B cell (primary cell): ENCODE results near the gene SLC19A3. TPM values are rescaled to one million over a fixed set of nuclear protein-coding genes. Genes with fewer than 3 reads are reported as not detected.

Experiments used
- ATAC-seq: fragments of 200-7000 bp; cut with Tn5 transposase; one replicate; pipeline ENCODE4 v1.10.0; 2021; ENCODE audit warnings: low read depth, mild to moderate bottlenecking, moderate number of reproducible peaks, moderate library complexity
- CTCF ChIA-PET: fragments of 350-600 bp; sonication (Branson Sonifier 250); formaldehyde crosslinking; loops from one replicate; lab custom pipeline; 2021; ENCODE audit warnings: antibody characterized with exemption, inconsistent platforms; lab: Charles Lee
- POLR2A ChIA-PET: fragments of 350-600 bp; sonication (Branson Sonifier 250); formaldehyde crosslinking; loops from one replicate; lab custom pipeline; 2021; ENCODE audit warnings: antibody characterized with exemption; lab: Charles Lee
- DNase-seq: peaks from one replicate; pipeline ENCODE4 v3.0.0; 2013
- H2AFZ ChIP-seq: 2 replicates; pipeline ENCODE4 v1.6.1; 2012; ENCODE audit warnings: mild to moderate bottlenecking, low read depth, low read length; ENCODE audit not compliant: insufficient read depth, poor library complexity, severe bottlenecking
- H3K27ac ChIP-seq, 2 donors: 1 replicate in 1 of 2; 2 replicates in 1 of 2; pipeline ENCODE4 v1.5.1; 2012 to 2013; ENCODE audit warnings: low read length in 2 of 2, mild to moderate bottlenecking in 2 of 2, moderate library complexity in 1 of 2
- H3K27me3 ChIP-seq, 4 experiments: fragments of 200-600 bp in 1 of 4; sonication (generic) in 1 of 4; replicated peaks in 1 of 4; 1 replicate in 2 of 4; 2 replicates in 2 of 4; pipeline versions ENCODE4 v1.6.1 to v1.7.0; 2013 to 2016; ENCODE audit warnings: low read length in 3 of 4, mild to moderate bottlenecking in 2 of 4, mixed read lengths in 1 of 4, moderate library complexity in 1 of 4; ENCODE audit not compliant: insufficient read depth in 4 of 4, control insufficient read depth in 3 of 4; ENCODE audit errors: control extremely low read depth in 1 of 4
- H3K36me3 ChIP-seq, 2 experiments: replicated peaks in 1 of 2; 1 replicate in 1 of 2; 2 replicates in 1 of 2; pipeline versions ENCODE4 v1.6.1 to v1.7.1; 2013; ENCODE audit warnings: low read length in 1 of 2; ENCODE audit not compliant: insufficient read depth in 2 of 2, control insufficient read depth in 1 of 2; ENCODE audit errors: control extremely low read depth in 1 of 2, extremely low read depth in 1 of 2
- H3K4me1 ChIP-seq, 2 donors: fragments of 200-600 bp in 1 of 2; sonication (generic) in 1 of 2; 1 replicate in 1 of 2; 2 replicates in 1 of 2; pipeline versions ENCODE4 v1.5.1 to v1.6.1; 2013 to 2017; ENCODE audit warnings: low read length in 2 of 2; ENCODE audit not compliant: control insufficient read depth in 2 of 2, insufficient read depth in 2 of 2
- H3K4me2 ChIP-seq: replicated peaks from 2 replicates; pipeline ENCODE3; 2012; ENCODE audit warnings: mild to moderate bottlenecking, low read depth, low read length; ENCODE audit not compliant: poor library complexity, severe bottlenecking
- H3K4me3 ChIP-seq, 5 experiments: fragments of 200-600 bp in 1 of 5; sonication (generic) in 1 of 5; 1 replicate in 3 of 5; 2 replicates in 2 of 5; pipeline versions ENCODE4 v1.5.1 to v1.7.0; 2011 to 2016; ENCODE audit warnings: low read length in 4 of 5, mild to moderate bottlenecking in 4 of 5, low read depth in 2 of 5, control low read depth in 1 of 5, moderate library complexity in 1 of 5; ENCODE audit not compliant: insufficient read depth in 1 of 5; ENCODE audit errors: control extremely low read depth in 1 of 5, extremely low read depth in 1 of 5
- H3K79me2 ChIP-seq: fragments of 200-600 bp; sonication (generic); one replicate; pipeline ENCODE4 v1.6.0; 2016; ENCODE audit warnings: low read length; ENCODE audit not compliant: control insufficient read depth, insufficient read depth
- H3K9ac ChIP-seq: fragments of 200-600 bp; sonication (generic); 2 replicates; pipeline ENCODE4 v1.6.1; 2017; ENCODE audit warnings: mild to moderate bottlenecking, low read length, moderate library complexity
- H3K9me3 ChIP-seq, 3 donors: one replicate each; pipeline versions ENCODE4 v1.6.1 to v1.7.1; 2013; ENCODE audit warnings: low read length in 2 of 3; ENCODE audit not compliant: control insufficient read depth in 2 of 3, insufficient read depth in 1 of 3; ENCODE audit errors: control extremely low read depth in 1 of 3
- H4K20me1 ChIP-seq: 2 replicates; pipeline ENCODE4 v1.6.0; 2012; ENCODE audit warnings: mild to moderate bottlenecking, low read length; ENCODE audit not compliant: insufficient read depth, control insufficient read depth, poor library complexity, severe bottlenecking
- H3K27ac Mint-ChIP-seq: one replicate; pipeline ENCODE4 v1.8.0; 2021; ENCODE audit warnings: mixed read lengths
- H3K27me3 Mint-ChIP-seq: one replicate; pipeline ENCODE4 v1.8.0; 2021; ENCODE audit warnings: mixed read lengths
- H3K4me1 Mint-ChIP-seq: one replicate; pipeline ENCODE4 v1.8.0; 2021; ENCODE audit warnings: mixed read lengths
- H3K4me3 Mint-ChIP-seq: one replicate; pipeline ENCODE4 v1.8.0; 2021; ENCODE audit warnings: mixed read lengths
- H3K9me3 Mint-ChIP-seq: one replicate; pipeline ENCODE4 v1.8.0; 2022; ENCODE audit warnings: mixed read lengths; ENCODE audit not compliant: insufficient read depth
- EZH2 ChIP-seq: IDR thresholded peaks from 2 replicates; pipeline ENCODE4 v1.6.1; 2012; ENCODE audit warnings: borderline replicate concordance, low read depth, mild to moderate bottlenecking, moderate library complexity, low read length; ENCODE audit not compliant: insufficient read depth, poor library complexity, severe bottlenecking
- WGBS: methylation state at CpG from one replicate; pipeline ENCODE4 v1.1.5; 2013; ENCODE audit warnings: missing lambda C conversion rate; ENCODE audit not compliant: insufficient coverage; 5-methylcytosine and 5-hydroxymethylcytosine counted together
- intact Hi-C: fragments of 100-400 bp; cut with micrococcal nuclease; formaldehyde crosslinking; loops from one replicate; pipeline ENCODE4 v1.10.0; 2022
- polyA plus RNA-seq: library from polyadenylated mRNA; depleted of rRNA; stranded (reverse); fragments of >200 nt; gene quantifications from 2 replicates; pipeline ENCODE4 v1.2.3, GENCODE V29; 2012
- total RNA-seq, 2 donors: library from RNA; stranded (reverse); fragments of 120-200 nt in 1 of 2; gene quantifications; 1 replicate in 1 of 2; 2 replicates in 1 of 2; pipeline versions ENCODE4 v1.2.3 to v1.2.4, GENCODE V29; 2013 to 2022
- TF ChIP-seq, protein P1 (sequence below): fragments of 200-600 bp; IDR thresholded peaks from one replicate; pipeline ENCODE4 v1.8.0; 2022; ENCODE audit warnings: antibody characterized with exemption, mild to moderate bottlenecking

The SLC19A3 gene
- total and polyA plus RNA-seq, 2 donors (not counting 1 experiment from before 2014, with no cell fraction given) = not detected

DNA sequence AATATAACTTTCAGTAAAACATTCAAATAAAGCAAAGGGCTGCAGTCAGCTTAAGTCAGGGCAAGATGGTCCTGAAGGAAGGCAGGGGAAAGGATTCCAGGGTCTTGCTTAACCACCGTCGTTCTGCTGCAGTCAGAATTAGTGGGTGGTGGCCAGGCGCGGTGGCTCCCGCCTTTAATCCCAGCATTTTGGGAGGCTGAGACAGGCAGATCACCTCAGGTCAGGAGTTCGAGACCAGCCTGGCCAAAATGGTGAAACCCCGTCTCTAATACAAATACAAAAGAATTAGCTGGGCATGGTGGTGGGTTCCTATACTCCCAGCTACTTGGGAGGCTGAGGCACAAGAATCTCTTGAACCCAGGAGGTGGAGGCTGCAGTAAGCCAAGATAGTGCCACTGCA is 6.8 kb downstream of the SLC19A3 start:
- WGBS = 94% methylated on average over 5 of the region's 7 CpGs
- Histone ChIP-seq H3K36me3 (no peaks in the 10 kb centered on the region), H4K20me1 (no peaks in the 10 kb centered on the region), H3K4me2 (no peak overlapping the region), H3K9ac (no peak overlapping the region), H3K4me1 (no peaks in the 10 kb centered on the region), H3K4me3 (no peak overlapping the region), H3K27ac (no peak overlapping the region), H3K9me3 (no peaks in the 10 kb centered on the region), H2AFZ (no peak overlapping the region), H3K79me2 (no peaks in the 10 kb centered on the region), H3K27me3 (no peaks in the 10 kb centered on the region)
- Mint-ChIP-seq H3K27me3 (peaks cover 11% of the 10 kb centered on the region), H3K4me3 (no peak overlapping the region), H3K27ac (no peak overlapping the region), H3K9me3 (no peaks in the 10 kb centered on the region), H3K4me1 (no peaks in the 10 kb centered on the region)
- ATAC-seq (no peak), DNase-seq (no peak)
- ChIA-PET POLR2A (no interaction called here), CTCF (no interaction called here)
- no peak for TF ChIP-seq EZH2
- TF ChIP-seq, protein P1, sequence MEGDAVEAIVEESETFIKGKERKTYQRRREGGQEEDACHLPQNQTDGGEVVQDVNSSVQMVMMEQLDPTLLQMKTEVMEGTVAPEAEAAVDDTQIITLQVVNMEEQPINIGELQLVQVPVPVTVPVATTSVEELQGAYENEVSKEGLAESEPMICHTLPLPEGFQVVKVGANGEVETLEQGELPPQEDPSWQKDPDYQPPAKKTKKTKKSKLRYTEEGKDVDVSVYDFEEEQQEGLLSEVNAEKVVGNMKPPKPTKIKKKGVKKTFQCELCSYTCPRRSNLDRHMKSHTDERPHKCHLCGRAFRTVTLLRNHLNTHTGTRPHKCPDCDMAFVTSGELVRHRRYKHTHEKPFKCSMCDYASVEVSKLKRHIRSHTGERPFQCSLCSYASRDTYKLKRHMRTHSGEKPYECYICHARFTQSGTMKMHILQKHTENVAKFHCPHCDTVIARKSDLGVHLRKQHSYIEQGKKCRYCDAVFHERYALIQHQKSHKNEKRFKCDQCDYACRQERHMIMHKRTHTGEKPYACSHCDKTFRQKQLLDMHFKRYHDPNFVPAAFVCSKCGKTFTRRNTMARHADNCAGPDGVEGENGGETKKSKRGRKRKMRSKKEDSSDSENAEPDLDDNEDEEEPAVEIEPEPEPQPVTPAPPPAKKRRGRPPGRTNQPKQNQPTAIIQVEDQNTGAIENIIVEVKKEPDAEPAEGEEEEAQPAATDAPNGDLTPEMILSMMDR = no peak
- intact Hi-C loops = no loop called here

DNA sequence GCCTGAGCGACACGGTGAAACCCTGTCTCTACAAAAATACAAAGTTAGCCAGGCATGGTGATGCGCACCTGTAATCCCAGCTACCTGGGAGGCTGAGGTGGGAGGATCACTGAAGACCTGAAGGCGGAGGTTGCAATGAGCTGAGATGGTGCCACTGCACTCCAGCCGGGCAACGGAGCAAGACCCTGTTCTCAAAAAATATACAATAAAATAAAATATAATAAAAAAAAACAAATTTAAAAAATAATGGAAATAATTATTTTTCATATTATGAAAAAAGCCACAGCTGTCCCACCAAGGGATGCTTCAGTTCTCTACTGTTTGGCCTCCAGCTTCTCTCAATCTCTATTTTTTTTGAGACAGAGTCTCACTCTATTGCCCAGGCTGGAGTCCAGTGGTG is 10.4 kb downstream of the SLC19A3 start:
- POLR2A ChIA-PET = no interaction called here
- no peak overlapping the region for H3K9ac ChIP-seq
- no peaks in the 10 kb centered on the region for H4K20me1 ChIP-seq
- DNase-seq (no peak), ATAC-seq (no peak)
- Mint-ChIP-seq H3K27ac (no peak overlapping the region), H3K4me3 (no peak overlapping the region), H3K4me1 (no peaks in the 10 kb centered on the region), H3K27me3 (peaks cover 20% of the 10 kb centered on the region), H3K9me3 (no peaks in the 10 kb centered on the region)
- H3K36me3 ChIP-seq = no peaks in the 10 kb centered on the region
- no peaks in the 10 kb centered on the region for H3K27me3 ChIP-seq
- H3K79me2 ChIP-seq = no peaks in the 10 kb centered on the region
- no peak overlapping the region for H3K4me2 ChIP-seq
- H3K4me1 ChIP-seq = no peaks in the 10 kb centered on the region
- no peak overlapping the region for H3K27ac ChIP-seq
- no peaks in the 10 kb centered on the region for H3K9me3 ChIP-seq
- no peak overlapping the region for H2AFZ ChIP-seq
- CTCF ChIA-PET = no interaction called here
- WGBS = 67% methylated on average over 3 of the region's 6 CpGs
- intact Hi-C loops = no loop called here
- H3K4me3 ChIP-seq = no peak overlapping the region
- TF ChIP-seq EZH2 = no peak
- TF ChIP-seq, protein P1 = no peak
